Stimulated activated CD8-positive, alpha-beta memory T cell treated with anti-CD3 and anti-CD28 coated beads, Interleukin-4, amount 100 ng/mL, for 1 hour (primary cell): ENCODE measurements around the gene RNF39.
A peak's percentile ranks its signal among the peaks of the same experiment; 100 is the strongest.
"Not testable (repeated sequence)": the region's sequence is repeated elsewhere in the genome, so short reads cannot be mapped to it uniquely, and the experiment has no call there.

Source experiments
- DNase-seq, 2 donors: peaks; one replicate each; pipeline ENCODE4 v3.0.0-alpha.2; 2020; ENCODE audit warnings: low read depth in 2 of 2, low spot score in 1 of 2

The RNF39 gene

GRCh38 chr6:30075094-30075789 is at the start of gene RNF39:
Gene RNF39, minus strand, starts transcription at chr6:30075769. Its CDS starts 184 bp downstream, at chr6:30075585.
- DNase-seq = no peak

DNA sequence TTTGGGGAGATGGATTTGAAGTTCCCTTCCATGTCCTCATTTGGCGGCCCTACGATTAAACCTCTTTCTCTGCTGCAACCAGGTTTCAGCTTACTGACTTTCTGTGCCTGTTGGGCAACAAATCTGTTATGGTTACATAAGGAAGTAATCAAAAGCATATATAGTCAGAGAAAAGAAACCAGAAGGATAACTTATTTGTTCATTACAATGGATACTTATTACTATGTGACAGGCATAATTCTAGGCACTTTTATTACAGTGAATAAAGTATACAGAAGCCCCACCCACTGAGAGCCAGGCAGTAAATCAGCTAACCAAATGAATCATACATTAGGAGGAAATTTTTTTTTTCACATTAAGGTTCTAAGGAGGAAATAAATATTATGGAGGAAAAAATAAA is 46.9 kb upstream of the RNF39 start:
- DNase-seq = no peak

GRCh38 chr6:30121446-30122366 is 46.1 kb upstream of the RNF39 start:
- DNase-seq = no peak

DNA sequence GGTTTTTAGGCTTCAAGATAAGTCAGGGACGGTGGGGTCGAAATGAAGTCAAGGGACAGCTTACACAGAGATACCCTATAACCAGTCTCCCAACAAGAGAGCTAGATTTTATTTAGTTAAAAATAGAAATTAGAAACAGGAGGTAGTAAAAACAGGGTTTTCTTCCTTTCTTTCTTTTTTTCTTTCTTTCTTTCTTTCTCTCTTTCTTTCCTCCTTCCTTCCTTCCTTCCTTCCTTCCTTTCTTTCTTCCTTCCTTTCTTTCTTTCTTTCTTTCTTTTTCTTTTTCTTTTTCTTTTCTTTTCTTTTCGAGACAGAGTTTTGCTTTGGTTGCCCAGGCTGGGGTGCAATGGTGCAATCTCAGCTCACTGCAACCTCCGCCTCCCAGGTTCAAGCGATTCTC is 43.1 kb upstream of the RNF39 start:
- not testable (repeated sequence) for DNase-seq

DNA sequence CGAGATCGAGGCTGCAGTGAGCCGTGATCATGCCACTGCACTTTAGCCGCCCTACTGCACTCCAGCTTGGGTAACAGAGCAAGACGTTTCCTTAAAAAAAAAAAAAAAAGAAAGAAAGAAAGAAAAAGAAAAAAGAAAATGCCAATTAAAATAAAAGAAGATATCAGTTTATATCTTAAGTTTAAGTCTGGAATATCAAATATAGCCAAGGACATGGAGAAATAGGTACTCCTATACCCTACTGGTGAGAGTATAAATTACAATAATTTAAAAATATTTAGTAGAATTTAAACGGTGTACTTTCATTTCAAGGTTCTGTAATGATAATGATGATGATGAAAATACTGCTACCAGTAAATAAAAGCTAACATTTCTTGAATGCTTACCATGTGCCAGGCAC is 41.2 kb upstream of the RNF39 start:
- DNase-seq = no peak

GRCh38 chr6:30113841-30114240 is 38.3 kb upstream of the RNF39 start:
- no peak for DNase-seq

DNA sequence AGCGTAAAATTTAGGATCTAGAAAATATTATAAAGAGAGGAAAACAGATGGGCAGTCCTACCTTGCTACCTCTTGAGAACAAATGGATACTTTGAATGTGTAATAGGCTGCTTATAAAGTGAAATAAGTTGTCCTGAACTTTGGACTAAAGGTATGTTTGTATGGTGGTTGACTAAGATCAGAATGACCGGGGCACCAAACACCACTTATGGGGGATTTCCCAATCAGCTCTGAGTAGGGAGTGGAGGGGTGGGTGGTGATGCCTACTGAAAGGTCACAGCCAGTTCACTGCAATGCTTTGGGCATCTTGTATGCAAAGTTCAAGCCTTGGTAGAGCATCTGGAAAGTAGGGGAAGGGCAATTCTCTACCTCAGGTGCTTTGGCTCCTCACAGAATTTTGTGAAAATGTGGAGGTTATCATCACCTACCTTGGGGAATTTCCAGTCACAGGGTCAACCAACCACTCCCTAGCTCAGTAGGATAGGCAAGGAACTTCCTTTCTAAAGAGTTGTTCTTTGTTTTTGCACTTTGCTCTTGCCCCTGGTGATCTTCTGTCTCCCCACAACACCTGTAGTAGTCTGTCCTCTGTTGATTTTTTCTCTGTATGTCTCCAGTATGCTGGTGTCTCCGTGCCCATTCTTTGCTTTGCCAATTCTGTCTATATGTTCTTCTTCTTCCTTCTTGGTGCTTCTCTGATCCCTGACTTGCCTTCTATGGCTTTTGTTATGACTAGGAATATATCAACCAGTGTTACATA is 37.6 kb upstream of the RNF39 start, which contains the start of gene TRIM31:
Gene TRIM31, minus strand, starts transcription at position 88 of the 757 bp plus-strand sequence. CDS start 285 bp downstream, outside the sequence.
- no peak for DNase-seq

GRCh38 chr6:30112402-30112994 is 36.9 kb upstream of the RNF39 start:
- DNase-seq = no peak

DNA sequence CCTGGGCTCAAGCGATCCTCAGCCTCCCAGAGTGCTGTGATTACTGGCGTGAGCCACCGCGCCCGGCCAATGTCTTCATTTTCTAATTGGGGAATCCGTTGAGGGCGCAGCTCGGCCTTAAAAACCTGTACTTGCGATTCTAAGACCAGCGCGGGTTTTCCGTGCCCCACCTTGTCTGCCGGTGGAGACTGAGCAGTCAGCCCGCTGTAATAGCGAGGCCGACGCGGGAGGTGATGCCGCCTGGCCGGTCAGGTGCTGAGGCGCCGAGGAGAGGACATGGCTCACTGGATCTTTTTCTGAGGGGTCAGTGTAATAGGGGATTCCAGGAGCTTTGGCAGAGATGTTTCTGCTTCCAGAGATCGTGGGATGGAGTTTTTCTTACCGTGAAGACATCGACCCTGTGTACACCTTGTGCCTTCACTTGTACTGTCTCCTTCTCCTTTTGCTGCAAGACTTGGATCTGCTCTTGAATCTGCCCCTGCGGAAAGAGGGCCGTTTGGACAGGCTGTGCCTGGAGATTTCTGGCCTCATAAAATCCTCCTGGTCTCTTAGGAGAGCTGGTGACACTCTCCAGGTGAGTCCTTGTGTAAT is 35.8 kb upstream of the RNF39 start:
- DNase-seq = no peak

DNA sequence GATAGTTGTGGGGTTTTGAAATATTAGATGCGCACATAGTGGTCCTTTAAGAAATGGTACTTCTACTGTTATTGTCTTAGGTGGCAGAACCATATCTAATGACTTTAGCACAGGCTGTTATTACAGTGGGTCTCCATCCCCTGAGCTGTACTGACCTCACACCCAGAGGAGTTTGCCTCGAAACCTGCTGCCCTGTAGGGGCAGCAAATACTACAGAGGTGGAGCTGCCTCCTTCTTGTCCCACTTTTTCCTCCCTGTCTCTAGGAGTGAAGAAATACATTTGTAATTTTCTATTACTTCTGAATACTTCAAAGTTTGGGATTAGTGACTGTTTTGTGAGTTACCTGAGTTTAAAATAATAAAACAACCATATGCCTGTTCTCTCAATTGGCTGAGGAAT is 29.1 kb upstream of the RNF39 start:
- DNase-seq = no peak

GRCh38 chr6:30103872-30104179 is 28.3 kb upstream of the RNF39 start:
- DNase-seq = no peak

GRCh38 chr6:30102970-30103871 is 27.7 kb upstream of the RNF39 start:
- DNase-seq = peak; percentile 67 to 71

DNA sequence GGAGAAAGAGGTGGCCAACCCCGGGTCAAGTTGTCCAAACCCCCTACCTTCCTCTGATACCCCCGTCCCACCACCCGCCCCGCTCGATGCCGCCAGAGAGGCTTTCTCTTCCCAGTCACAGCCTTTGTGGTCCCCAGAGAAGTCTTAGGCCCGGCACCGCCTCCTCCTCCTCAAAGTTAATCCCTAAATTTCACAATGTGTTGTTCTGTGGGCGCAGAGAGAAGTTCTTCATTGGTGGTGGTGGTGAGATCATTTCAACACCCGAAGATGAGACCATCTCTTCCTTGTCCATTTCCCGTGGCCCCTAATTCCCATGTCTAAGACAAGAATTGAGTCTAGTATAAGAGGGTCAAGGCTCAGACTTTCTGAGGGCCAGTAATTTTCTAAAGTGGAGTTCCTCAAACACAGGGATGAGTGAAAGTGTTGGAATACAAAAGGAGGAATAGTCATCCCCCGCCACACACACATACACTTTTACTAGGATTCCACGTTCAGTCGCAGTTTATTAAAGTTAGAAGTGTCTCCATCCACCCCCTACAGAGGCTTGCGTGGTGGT is 26.9 kb upstream of the RNF39 start:
- DNase-seq = no peak

DNA sequence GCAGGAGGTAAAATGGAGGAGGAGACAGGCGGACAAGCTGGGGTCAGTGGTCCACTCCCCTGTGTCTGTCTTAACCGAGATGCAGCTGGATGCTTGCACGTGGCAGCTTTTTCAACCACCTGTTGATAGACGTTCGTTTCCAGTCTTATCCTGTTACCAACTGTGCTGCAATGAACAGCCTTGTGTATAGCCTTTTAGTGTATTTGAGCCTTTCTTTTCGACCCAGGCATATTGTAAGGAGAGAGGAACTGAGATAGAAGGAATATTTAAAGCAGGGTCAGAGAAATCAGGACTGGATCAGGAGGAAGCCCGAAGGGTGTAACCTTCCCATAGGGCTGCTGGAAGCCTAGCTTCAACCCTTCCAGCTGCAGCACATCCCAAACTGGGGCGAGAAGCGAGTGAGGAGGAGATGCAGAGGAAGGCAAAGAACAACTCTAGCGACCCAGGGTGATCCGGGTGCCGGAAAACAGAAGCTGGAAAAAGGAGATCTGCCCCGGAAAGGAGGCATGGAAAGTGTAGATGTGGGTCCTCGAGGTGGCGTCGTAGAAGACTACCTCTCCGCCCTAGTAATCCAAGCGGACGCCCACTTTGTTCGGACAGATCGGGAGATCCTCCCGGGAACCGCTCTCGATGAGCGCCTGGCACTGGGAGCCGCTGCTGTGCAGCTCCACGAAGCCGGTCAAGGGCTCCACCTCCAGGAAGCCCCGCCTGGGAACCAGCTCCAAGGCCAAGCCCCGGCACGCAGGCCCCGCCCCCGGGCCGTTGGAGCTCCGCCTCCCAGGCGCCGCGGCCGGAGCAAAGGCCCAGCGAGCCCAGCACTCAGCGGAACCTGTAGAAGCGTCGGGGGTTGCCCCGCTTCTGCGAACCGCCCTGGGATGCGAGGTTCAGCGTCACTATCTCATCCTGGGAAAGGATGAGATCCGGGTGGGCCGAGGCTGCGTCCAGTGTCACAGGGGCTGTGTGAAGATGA is 26.2 kb upstream of the RNF39 start:
- DNase-seq = peak in 1 of 2 donors; percentile 36

- DNase-seq = no peak
Measured at GRCh38 chr6:30100585-30101443, 25.2 kb upstream of the RNF39 start.

DNA sequence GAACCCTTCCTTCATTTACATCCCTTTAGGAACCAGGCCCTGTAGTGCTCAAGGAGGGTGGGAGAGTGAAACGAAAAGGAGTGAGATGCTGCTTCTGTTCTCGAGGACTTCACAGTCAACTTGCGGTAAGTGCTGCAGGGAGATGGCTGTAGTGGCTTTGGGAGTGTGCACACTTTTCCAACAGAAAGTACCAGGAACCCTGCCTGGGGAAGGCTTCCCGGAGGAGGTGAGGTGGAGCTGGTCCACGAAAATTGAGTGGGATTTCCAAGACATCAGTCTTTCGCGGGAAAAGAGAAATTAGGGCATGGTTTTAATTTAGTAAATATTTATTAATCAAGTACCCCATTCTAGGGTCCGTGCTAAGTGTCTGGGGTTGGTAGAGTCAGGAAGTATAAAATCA is 24.6 kb upstream of the RNF39 start:
- DNase-seq = no peak
